Measurements from ENCODE around the gene GLUD2.
"Not testable (repeated sequence)": the region's sequence is repeated elsewhere in the genome, so short reads cannot be mapped to it uniquely, and the experiment has no call there.

GLUD2 gene

GRCh38 chrX:121047441-121048419 is at the start of gene GLUD2:
TSS of gene GLUD2 (plus strand) at chrX:121047610. CDS start at chrX:121047685, 75 bp downstream.
- DNase-seq (ENCODE audit: low read depth), result not testable (repeated sequence)

- no peak for DNase-seq (ENCODE audit: low read depth)
Observed at GRCh38 chrX:120999413-120999812, 48.0 kb upstream of the GLUD2 start.

GRCh38 chrX:121000589-121000988 is 46.8 kb upstream of the GLUD2 start:
- no peak for DNase-seq (ENCODE audit: low read depth)

GRCh38 chrX:121008920-121009319 is 38.5 kb upstream of the GLUD2 start:
- DNase-seq (ENCODE audit: low read depth), result no peak

- DNase-seq (ENCODE audit: low read depth), result no peak
Observed at GRCh38 chrX:121009764-121010163, 37.6 kb upstream of the GLUD2 start.

GRCh38 chrX:121010218-121010617 is 37.2 kb upstream of the GLUD2 start:
- no peak for DNase-seq (ENCODE audit: low read depth)

- DNase-seq (ENCODE audit: low read depth), result no peak
Observed at GRCh38 chrX:121011254-121011653, 36.2 kb upstream of the GLUD2 start.

- DNase-seq (ENCODE audit: low read depth), result no peak
Observed at GRCh38 chrX:121013897-121014455, 33.4 kb upstream of the GLUD2 start.

GRCh38 chrX:121014826-121015225 is 32.6 kb upstream of the GLUD2 start:
- DNase-seq (ENCODE audit: low read depth), result no peak

GRCh38 chrX:121028419-121028818 is 19.0 kb upstream of the GLUD2 start:
- no peak for DNase-seq (ENCODE audit: low read depth)

GRCh38 chrX:121030083-121030482 is 17.3 kb upstream of the GLUD2 start:
- DNase-seq (ENCODE audit: low read depth), result no peak

- no peak for DNase-seq (ENCODE audit: low read depth)
Observed at GRCh38 chrX:121032531-121032930, 14.9 kb upstream of the GLUD2 start.

- no peak for DNase-seq (ENCODE audit: low read depth)
Observed at GRCh38 chrX:121036137-121036536, 11.3 kb upstream of the GLUD2 start.

GRCh38 chrX:121036951-121037350 is 10.5 kb upstream of the GLUD2 start:
- no peak for DNase-seq (ENCODE audit: low read depth)

GRCh38 chrX:121050781-121051180 is 3.4 kb downstream of the GLUD2 start:
- DNase-seq (ENCODE audit: low read depth), result no peak

- DNase-seq (ENCODE audit: low read depth), result no peak
Observed at GRCh38 chrX:121052122-121052521, 4.7 kb downstream of the GLUD2 start.

- DNase-seq (ENCODE audit: low read depth), result no peak
Observed at GRCh38 chrX:121062289-121062688, 14.9 kb downstream of the GLUD2 start.

- DNase-seq (ENCODE audit: low read depth), result no peak
Observed at GRCh38 chrX:121064579-121064978, 17.2 kb downstream of the GLUD2 start.

- DNase-seq (ENCODE audit: low read depth), result not testable (repeated sequence)
Observed at GRCh38 chrX:121084247-121084646, 36.8 kb downstream of the GLUD2 start.

- DNase-seq (ENCODE audit: low read depth), result no peak
Observed at GRCh38 chrX:121084903-121085611, 37.6 kb downstream of the GLUD2 start.

GRCh38 chrX:121085612-121086010 is 38.2 kb downstream of the GLUD2 start:
- no peak for DNase-seq (ENCODE audit: low read depth)

GRCh38 chrX:121093011-121093410 is 45.6 kb downstream of the GLUD2 start:
- no peak for DNase-seq (ENCODE audit: low read depth)
